Superior temporal gyrus (tissue), 1 donor: ENCODE measurements around the gene XPNPEP1.

Source experiments
- DNase-seq: peaks from one replicate; pipeline ENCODE4 v3.0.0-alpha.2; 2016; ENCODE audit errors: extremely low spot score

The XPNPEP1 gene

GRCh38 chr10:109863775-109864174 is 59.5 kb downstream of the XPNPEP1 start:
- DNase-seq = no peak

- DNase-seq = no peak
These were observed 60.6 kb downstream of the XPNPEP1 start for GRCh38 chr10:109862738-109863137.

GRCh38 chr10:109862041-109862440 is 61.3 kb downstream of the XPNPEP1 start:
- no peak for DNase-seq

- DNase-seq = no peak
These were observed 62.2 kb downstream of the XPNPEP1 start for GRCh38 chr10:109861081-109861480.

- DNase-seq = no peak
These were observed 64.1 kb downstream of the XPNPEP1 start for GRCh38 chr10:109859221-109859620.

- DNase-seq = no peak
These were observed 67.6 kb downstream of the XPNPEP1 start for GRCh38 chr10:109855746-109856145.

GRCh38 chr10:109853921-109854320 is 69.4 kb downstream of the XPNPEP1 start:
- no peak for DNase-seq

GRCh38 chr10:109852475-109853037 is 70.8 kb downstream of the XPNPEP1 start:
- DNase-seq = peak; percentile 88

- DNase-seq = no peak
These were observed 71.5 kb downstream of the XPNPEP1 start for GRCh38 chr10:109851616-109852474.

GRCh38 chr10:109846832-109847231 is 76.5 kb downstream of the XPNPEP1 start:
- DNase-seq = no peak

GRCh38 chr10:109845308-109845707 is 78.0 kb downstream of the XPNPEP1 start:
- DNase-seq = no peak

GRCh38 chr10:109838592-109839244 is 84.6 kb downstream of the XPNPEP1 start:
- no peak for DNase-seq

GRCh38 chr10:109837384-109837783 is 85.9 kb downstream of the XPNPEP1 start:
- DNase-seq = no peak

GRCh38 chr10:109835257-109835656 is 88.1 kb downstream of the XPNPEP1 start:
- DNase-seq = no peak

GRCh38 chr10:109831846-109832245 is 91.5 kb downstream of the XPNPEP1 start:
- no peak for DNase-seq

- no peak for DNase-seq
These were observed 99.1 kb downstream of the XPNPEP1 start for GRCh38 chr10:109824206-109824605.

- no peak for DNase-seq
These were observed 100.1 kb downstream of the XPNPEP1 start for GRCh38 chr10:109823196-109823595.

GRCh38 chr10:109821672-109822071 is 101.6 kb downstream of the XPNPEP1 start:
- no peak for DNase-seq

GRCh38 chr10:109820620-109821405 is 102.5 kb downstream of the XPNPEP1 start:
- no peak for DNase-seq

- no peak for DNase-seq
These were observed 103.5 kb downstream of the XPNPEP1 start for GRCh38 chr10:109819807-109820206.
